Upper lobe of left lung (tissue), 6 donors: Measurements from ENCODE around the gene SYK. TPM values are rescaled to one million over a fixed set of nuclear protein-coding genes. Genes with fewer than 3 reads are reported as not detected.
A peak's percentile ranks its signal among the peaks of the same experiment; 100 is the strongest.

ENCODE experiments used
- ATAC-seq, 2 donors: fragments of 200-7000 bp; cut with Tn5 transposase; one replicate each; pipeline ENCODE4 v1.9.1; 2022; ENCODE audit warnings: mild to moderate bottlenecking in 2 of 2, moderate library complexity in 2 of 2; ENCODE audit not compliant: low FRiP score in 2 of 2
- DNase-seq, 2 donors: peaks; one replicate each; pipeline ENCODE4 v3.0.0-alpha.2; 2019 to 2020
- H3K27ac ChIP-seq, 4 donors: fragments of 200-600 bp; sonication (generic); one replicate each; pipeline ENCODE4 v1.5.1; 2016 to 2019
- H3K27me3 ChIP-seq, 4 donors: fragments of 200-600 bp; sonication (generic); one replicate each; pipeline ENCODE4 v1.5.1; 2017 to 2019
- H3K36me3 ChIP-seq, 4 donors: fragments of 200-600 bp; sonication (generic); one replicate each; pipeline ENCODE4 v1.5.1; 2016 to 2019
- H3K4me1 ChIP-seq, 4 donors: fragments of 200-600 bp; sonication (generic); one replicate each; pipeline ENCODE4 v1.5.1; 2018 to 2019
- H3K4me3 ChIP-seq, 4 donors: fragments of 200-600 bp; sonication (generic); one replicate each; pipeline ENCODE4 v1.5.1; 2017 to 2019; ENCODE audit warnings: mild to moderate bottlenecking in 2 of 4, moderate library complexity in 1 of 4
- H3K9me3 ChIP-seq, 4 donors: fragments of 200-600 bp; sonication (generic); one replicate each; pipeline ENCODE4 v1.5.1; 2018 to 2019
- CTCF ChIP-seq, 6 experiments: fragments of 450-650 bp in 4 of 6; fragments of 200-600 bp in 2 of 6; sonication (generic) in 2 of 6; IDR thresholded peaks; one replicate each; pipeline ENCODE4 v1.5.1; 2016 to 2019; ENCODE audit warnings: antibody characterized with exemption in 6 of 6
- EP300 ChIP-seq, 4 donors: sonication (generic); formaldehyde crosslinking; IDR thresholded peaks; one replicate each; pipeline ENCODE4 v1.5.1; 2017; ENCODE audit warnings: antibody characterized with exemption in 4 of 4, control low read depth in 2 of 4
- POLR2A ChIP-seq, 4 donors: fragments of 450-650 bp; IDR thresholded peaks; one replicate each; pipeline ENCODE4 v1.5.1; 2016 to 2017; ENCODE audit warnings: antibody characterized with exemption in 4 of 4, mild to moderate bottlenecking in 2 of 4
- POLR2AphosphoS5 ChIP-seq, 2 donors: sonication (generic); formaldehyde crosslinking; IDR thresholded peaks; one replicate each; pipeline ENCODE4 v1.5.1; 2017; ENCODE audit warnings: antibody characterized with exemption in 2 of 2
- WGBS, 2 donors: methylation state at CpG; one replicate each; pipeline ENCODE4 v1.1.5; 2017 to 2018; 5-methylcytosine and 5-hydroxymethylcytosine counted together
- total RNA-seq, 6 donors: library from RNA; depleted of rRNA in 4 of 6; stranded (reverse); fragments of >200 nt in 4 of 6; gene quantifications; one replicate each; pipeline versions ENCODE4 v1.1.0 to v1.2.1, GENCODE V29; 2016 to 2021
- donor health status: DM: no; HTN: no; CAD: no; lungs with moderate emphysema.
- donor health status: DM: no; HTN: yes; CAD: no; lungs with severe emphysema.

Gene SYK
- total RNA-seq, 6 donors from 2014 or later, result 35.3 to 91.6 (median 47.6) TPM

GRCh38 chr9:90842996-90843395, 41.4 kb downstream of the SYK start:
- Histone ChIP-seq H3K4me1 (peaks cover 0 to 4% (median 0%) of the 10 kb centered on the region in 4 donors), H3K4me3 (no peak overlapping the region), H3K27me3 (no peaks in the 10 kb centered on the region), H3K36me3 (peaks cover 0 to 18% (median 7%) of the 10 kb centered on the region in 4 donors), H3K9me3 (no peaks in the 10 kb centered on the region), H3K27ac (no peak overlapping the region)
- 65 to 75% methylated on average over 7 to 14 of the region's 14 CpGs for WGBS, 2 donors
- DNase-seq, result peak in 1 of 2 donors; percentile 33
- TF ChIP-seq EP300 (IDR thresholded peaks at IDR 0.05) (no peak), POLR2A (IDR thresholded peaks at IDR 0.05) (no peak), CTCF (IDR thresholded peaks at IDR 0.05) (no peak), POLR2AphosphoS5 (IDR thresholded peaks at IDR 0.05) (no peak)
- no peak for ATAC-seq

GRCh38 chr9:90843525-90843924, 41.9 kb downstream of the SYK start:
- no peak overlapping the region for H3K4me3 ChIP-seq
- no peak overlapping the region for H3K27ac ChIP-seq
- DNase-seq (no peak), ATAC-seq (no peak)
- peaks cover 0 to 18% (median 9%) of the 10 kb centered on the region in 4 donors for H3K36me3 ChIP-seq
- no peaks in the 10 kb centered on the region for H3K27me3 ChIP-seq
- H3K4me1 ChIP-seq, result peaks cover 0 to 4% (median 0%) of the 10 kb centered on the region in 4 donors
- no peak for TF ChIP-seq EP300 (IDR thresholded peaks at IDR 0.05)
- TF ChIP-seq POLR2AphosphoS5 (IDR thresholded peaks at IDR 0.05), result no peak
- TF ChIP-seq CTCF (IDR thresholded peaks at IDR 0.05), result no peak
- TF ChIP-seq POLR2A (IDR thresholded peaks at IDR 0.05), result no peak
- WGBS, 2 donors, result 72 to 78% methylated on average over 6 of the region's 6 CpGs
- H3K9me3 ChIP-seq, result no peaks in the 10 kb centered on the region

DNA sequence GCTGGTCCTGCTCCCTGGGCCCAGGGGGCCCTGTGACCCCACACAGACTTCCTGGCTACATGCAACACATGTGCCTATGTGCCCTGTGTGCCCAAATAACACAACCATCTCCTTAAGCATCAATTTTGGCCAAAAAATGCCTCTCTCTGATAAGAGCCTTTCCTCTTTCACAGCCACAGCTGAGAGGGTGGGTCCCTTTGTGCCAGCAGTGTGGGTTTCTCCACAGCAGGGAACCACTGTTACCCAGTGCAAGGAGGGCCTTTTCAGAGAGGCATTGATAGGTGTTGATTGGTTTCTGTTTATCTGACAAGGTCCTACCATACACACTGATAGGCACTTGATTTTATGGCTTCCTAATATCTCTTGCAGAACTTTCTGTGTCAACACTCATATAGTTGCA, 42.7 kb downstream of the SYK start:
- DNase-seq, result no peak
- ATAC-seq, result no peak
- H3K4me1 ChIP-seq, result peaks cover 0 to 4% (median 0%) of the 10 kb centered on the region in 4 donors
- no peaks in the 10 kb centered on the region for H3K27me3 ChIP-seq
- TF ChIP-seq POLR2AphosphoS5 (IDR thresholded peaks at IDR 0.05) (no peak), POLR2A (IDR thresholded peaks at IDR 0.05) (no peak), CTCF (IDR thresholded peaks at IDR 0.05) (no peak), EP300 (IDR thresholded peaks at IDR 0.05) (no peak)
- no peaks in the 10 kb centered on the region for H3K9me3 ChIP-seq
- H3K4me3 ChIP-seq, result no peak overlapping the region
- peaks cover 0 to 18% (median 14%) of the 10 kb centered on the region in 4 donors for H3K36me3 ChIP-seq
- no peak overlapping the region for H3K27ac ChIP-seq

DNA sequence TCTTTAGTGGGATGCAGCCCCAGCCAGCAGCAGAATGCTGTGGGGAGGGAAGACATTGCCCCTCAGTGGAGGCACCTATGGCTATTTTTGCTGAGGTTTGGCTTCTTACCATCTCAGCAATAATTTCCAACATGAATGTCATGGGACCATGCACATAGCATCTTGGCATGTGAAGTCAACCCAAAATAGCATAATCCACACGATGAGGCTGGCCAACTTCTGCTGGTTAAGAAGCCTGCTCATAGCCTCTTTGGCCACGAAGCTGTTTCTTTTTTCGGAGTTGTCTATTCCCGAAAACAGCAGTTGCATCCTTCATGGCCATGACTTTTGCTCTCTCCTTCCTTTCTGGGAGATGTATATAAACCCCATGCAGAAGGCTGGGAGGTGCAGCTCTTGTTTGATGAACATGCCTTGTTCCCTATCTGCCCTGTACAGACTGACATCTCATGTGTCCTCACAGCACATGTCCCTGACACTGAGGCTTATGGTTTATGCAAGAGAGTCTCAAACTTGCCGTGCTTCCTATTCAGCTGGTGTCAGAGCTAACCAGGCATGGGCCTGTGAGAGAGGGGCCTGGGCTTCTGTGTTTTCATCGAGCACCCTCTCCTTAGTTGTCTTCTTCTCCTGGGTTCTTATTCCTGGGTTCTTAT, 45.3 kb downstream of the SYK start:
- ATAC-seq, result no peak
- no peak for DNase-seq

More for the DNA sequence above, 45.3 kb downstream of the SYK start:
- no peak overlapping the region for H3K4me3 ChIP-seq
- H3K4me1 ChIP-seq, result peaks cover 0 to 4% (median 0%) of the 10 kb centered on the region in 4 donors
- H3K27me3 ChIP-seq, result no peaks in the 10 kb centered on the region
- H3K36me3 ChIP-seq, result peaks cover 0 to 22% (median 14%) of the 10 kb centered on the region in 4 donors
- H3K27ac ChIP-seq, result no peak overlapping the region
- 84 to 86% methylated on average over 6 of the region's 6 CpGs for WGBS, 2 donors
- no peaks in the 10 kb centered on the region for H3K9me3 ChIP-seq
- TF ChIP-seq EP300 (IDR thresholded peaks at IDR 0.05), result no peak
- no peak for TF ChIP-seq POLR2AphosphoS5 (IDR thresholded peaks at IDR 0.05)
- TF ChIP-seq POLR2A (IDR thresholded peaks at IDR 0.05), result no peak
- no peak for TF ChIP-seq CTCF (IDR thresholded peaks at IDR 0.05)
